Measurements from ENCODE around the gene MUCL3.

MUCL3 gene

GRCh38 chr6:30947231-30947630 lies 6.5 kb downstream of the MUCL3 start:
- no peak overlapping the region for H3K4me3 ChIP-seq (ENCODE audit: low read depth, low read length)
- TF ChIP-seq, protein P1, sequence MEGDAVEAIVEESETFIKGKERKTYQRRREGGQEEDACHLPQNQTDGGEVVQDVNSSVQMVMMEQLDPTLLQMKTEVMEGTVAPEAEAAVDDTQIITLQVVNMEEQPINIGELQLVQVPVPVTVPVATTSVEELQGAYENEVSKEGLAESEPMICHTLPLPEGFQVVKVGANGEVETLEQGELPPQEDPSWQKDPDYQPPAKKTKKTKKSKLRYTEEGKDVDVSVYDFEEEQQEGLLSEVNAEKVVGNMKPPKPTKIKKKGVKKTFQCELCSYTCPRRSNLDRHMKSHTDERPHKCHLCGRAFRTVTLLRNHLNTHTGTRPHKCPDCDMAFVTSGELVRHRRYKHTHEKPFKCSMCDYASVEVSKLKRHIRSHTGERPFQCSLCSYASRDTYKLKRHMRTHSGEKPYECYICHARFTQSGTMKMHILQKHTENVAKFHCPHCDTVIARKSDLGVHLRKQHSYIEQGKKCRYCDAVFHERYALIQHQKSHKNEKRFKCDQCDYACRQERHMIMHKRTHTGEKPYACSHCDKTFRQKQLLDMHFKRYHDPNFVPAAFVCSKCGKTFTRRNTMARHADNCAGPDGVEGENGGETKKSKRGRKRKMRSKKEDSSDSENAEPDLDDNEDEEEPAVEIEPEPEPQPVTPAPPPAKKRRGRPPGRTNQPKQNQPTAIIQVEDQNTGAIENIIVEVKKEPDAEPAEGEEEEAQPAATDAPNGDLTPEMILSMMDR (IDR thresholded peaks at IDR 0.05; ENCODE audit: low read depth, low read length) = no peak

DNA sequence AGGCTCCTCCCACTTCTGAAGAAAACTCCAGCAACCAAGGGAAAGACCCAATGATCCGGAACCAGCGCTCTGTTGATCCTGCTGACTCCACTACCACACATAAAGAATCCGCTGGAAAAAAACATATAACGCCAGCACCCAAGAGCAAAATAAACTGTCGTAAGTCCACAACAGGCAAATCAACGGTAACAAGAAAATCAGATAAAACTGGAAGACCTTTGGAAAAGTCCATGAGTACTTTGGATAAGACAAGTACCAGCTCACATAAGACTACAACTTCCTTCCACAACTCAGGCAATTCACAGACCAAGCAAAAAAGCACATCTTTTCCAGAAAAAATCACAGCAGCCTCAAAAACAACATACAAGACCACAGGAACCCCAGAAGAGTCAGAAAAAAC lies 8.0 kb downstream of the MUCL3 start:
- TF ChIP-seq, protein P1 (IDR thresholded peaks at IDR 0.05; ENCODE audit: low read depth, low read length) = no peak
- H3K4me3 ChIP-seq (ENCODE audit: low read depth, low read length) = no peak overlapping the region

DNA sequence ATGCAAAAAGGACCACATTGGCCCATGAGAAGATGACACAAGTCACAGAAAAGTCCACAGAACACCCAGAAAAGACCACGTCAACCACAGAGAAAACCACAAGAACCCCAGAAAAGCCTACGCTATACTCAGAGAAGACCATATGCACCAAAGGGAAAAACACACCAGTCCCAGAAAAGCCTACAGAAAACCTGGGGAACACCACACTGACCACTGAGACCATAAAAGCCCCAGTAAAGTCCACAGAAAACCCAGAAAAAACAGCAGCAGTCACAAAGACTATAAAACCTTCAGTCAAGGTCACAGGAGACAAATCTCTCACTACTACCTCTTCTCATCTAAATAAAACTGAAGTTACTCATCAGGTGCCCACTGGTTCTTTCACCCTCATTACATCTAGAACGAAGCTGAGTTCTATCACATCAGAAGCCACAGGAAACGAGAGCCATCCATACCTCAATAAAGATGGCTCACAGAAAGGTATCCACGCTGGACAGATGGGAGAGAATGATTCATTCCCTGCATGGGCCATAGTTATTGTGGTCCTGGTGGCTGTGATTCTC lies 11.2 kb downstream of the MUCL3 start:
- TF ChIP-seq, protein P1 (IDR thresholded peaks at IDR 0.05; ENCODE audit: low read depth, low read length) = no peak
- H3K4me3 ChIP-seq (ENCODE audit: low read depth, low read length) = no peak overlapping the region

DNA sequence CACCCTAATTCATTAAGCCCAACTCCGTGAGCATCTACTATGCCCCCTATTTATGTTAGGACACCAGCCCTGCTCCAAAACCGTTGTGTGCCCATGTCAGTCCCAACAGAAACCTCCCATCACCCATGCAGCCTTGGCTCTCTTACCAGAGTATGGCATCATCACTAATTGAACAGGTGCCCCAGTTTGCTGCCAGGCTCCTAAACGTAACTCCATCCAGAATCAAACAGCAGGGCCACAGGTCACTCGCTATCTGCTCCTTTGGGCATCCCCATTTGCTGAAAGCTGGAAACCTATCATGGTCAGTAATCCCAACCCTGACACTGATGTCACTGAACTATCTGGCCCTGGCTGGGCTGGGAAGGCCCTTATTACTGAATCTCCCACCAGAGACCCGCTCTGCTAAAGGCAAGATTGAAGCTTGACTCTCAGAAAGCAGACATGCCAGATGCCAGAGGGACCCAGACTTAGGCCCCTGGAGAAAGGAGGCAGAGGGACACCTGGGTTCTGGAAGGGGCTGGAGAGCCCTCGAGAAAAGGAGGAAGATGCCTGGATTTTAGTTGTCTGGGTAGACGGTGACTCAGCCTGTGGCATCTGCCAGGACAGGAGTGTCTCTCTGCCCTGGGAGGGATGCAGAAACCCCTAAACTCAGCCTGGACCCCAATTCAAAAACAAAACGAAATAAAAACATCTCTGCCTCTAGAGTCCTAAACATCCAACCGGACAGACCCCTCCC lies 14.0 kb downstream of the MUCL3 start:
- no peak overlapping the region; the same call in 1 of the 2 replicates for H3K4me3 ChIP-seq (ENCODE audit: low read depth, low read length)

GRCh38 chr6:30955367-30956042 lies 14.7 kb downstream of the MUCL3 start:
- TF ChIP-seq, protein P1 (IDR thresholded peaks at IDR 0.05; ENCODE audit: low read depth, low read length) = no peak
- H3K4me3 ChIP-seq (ENCODE audit: low read depth, low read length) = peak overlapping the region; percentile 23; the same call in 1 of the 2 replicates

More for the DNA sequence above, 14.0 kb downstream of the MUCL3 start:
- TF ChIP-seq, protein P1 (IDR thresholded peaks at IDR 0.05; ENCODE audit: low read depth, low read length) = no peak

- H3K4me3 ChIP-seq (ENCODE audit: low read depth, low read length) = no peak overlapping the region
- TF ChIP-seq, protein P1 (IDR thresholded peaks at IDR 0.05; ENCODE audit: low read depth, low read length) = no peak
Observed at GRCh38 chr6:30957716-30958115, 16.9 kb downstream of the MUCL3 start.

Data from WI38 (cell line).